Keratinocyte (primary cell): ENCODE measurements around the gene CREB1. TPM values are rescaled to one million over a fixed set of nuclear protein-coding genes. Genes with fewer than 3 reads are reported as not detected.
"Not testable (repeated sequence)": the region's sequence is repeated elsewhere in the genome, so short reads cannot be mapped to it uniquely, and the experiment has no call there.

ENCODE experiments used
- DNase-seq: peaks from one replicate; pipeline ENCODE4 v3.0.0-alpha.2; 2011; ENCODE audit warnings: low read depth, missing footprints, low spot score
- FAIRE-seq: peaks from 2 replicates; lab custom pipeline; 2011; peaks lifted over from hg19 to GRCh38; lab: Jason Lieb, UNC
- H2AFZ ChIP-seq: 2 replicates; pipeline ENCODE4 v1.6.0; 2012; ENCODE audit warnings: low read length, control low read depth, inconsistent platforms; ENCODE audit not compliant: control insufficient read depth
- H3K27ac ChIP-seq: 2 replicates; pipeline ENCODE4 v1.5.1; 2011; ENCODE audit warnings: low read length; ENCODE audit not compliant: control insufficient read depth, insufficient read depth
- H3K27me3 ChIP-seq: 3 replicates; pipeline ENCODE4 v1.6.0; 2011; ENCODE audit warnings: low read length; ENCODE audit not compliant: control insufficient read depth, insufficient read depth; ENCODE audit errors: extremely low read depth
- H3K36me3 ChIP-seq, 2 experiments: 2 replicates in 1 of 2; 3 replicates in 1 of 2; pipeline ENCODE4 v1.5.1; 2011; ENCODE audit warnings: low read length in 2 of 2, mild to moderate bottlenecking in 1 of 2; ENCODE audit not compliant: control insufficient read depth in 2 of 2, insufficient read depth in 2 of 2; ENCODE audit errors: extremely low read depth in 1 of 2
- H3K4me1 ChIP-seq: 3 replicates; pipeline ENCODE4 v1.5.1; 2011; ENCODE audit warnings: low read length; ENCODE audit not compliant: control insufficient read depth, insufficient read depth; ENCODE audit errors: extremely low read depth
- H3K4me2 ChIP-seq: 3 replicates; pipeline ENCODE4 v1.6.0; 2011; ENCODE audit warnings: low read depth, low read length; ENCODE audit not compliant: control insufficient read depth, insufficient read depth; ENCODE audit errors: extremely low read depth
- H3K4me3 ChIP-seq, 3 experiments: fragments of 200-600 bp in 1 of 3; sonication (generic) in 1 of 3; 2 replicates in 2 of 3; 3 replicates in 1 of 3; pipeline ENCODE4 v1.5.1; 2011 to 2016; ENCODE audit warnings: low read length in 3 of 3, mild to moderate bottlenecking in 3 of 3, control low read depth in 2 of 3, inconsistent platforms in 1 of 3, low read depth in 1 of 3, mixed read lengths in 1 of 3, mixed run types in 1 of 3, moderate library complexity in 1 of 3; ENCODE audit not compliant: control insufficient read depth in 2 of 3, insufficient read depth in 2 of 3; ENCODE audit errors: extremely low read depth in 1 of 3
- H3K79me2 ChIP-seq: 2 replicates; pipeline ENCODE4 v1.6.0; 2012; ENCODE audit warnings: low read length; ENCODE audit not compliant: control insufficient read depth, insufficient read depth
- H3K9ac ChIP-seq: 3 replicates; pipeline ENCODE4 v1.6.0; 2011; ENCODE audit warnings: low read length; ENCODE audit not compliant: control insufficient read depth, insufficient read depth; ENCODE audit errors: extremely low read depth
- H3K9me1 ChIP-seq: 3 replicates; pipeline ENCODE4 v1.6.0; 2011; ENCODE audit warnings: low read length; ENCODE audit not compliant: control insufficient read depth, insufficient read depth; ENCODE audit errors: extremely low read depth
- H3K9me3 ChIP-seq: 2 replicates; pipeline ENCODE4 v1.5.1; 2012; ENCODE audit warnings: low read depth, low read length; ENCODE audit not compliant: control insufficient read depth
- H4K20me1 ChIP-seq: 3 replicates; pipeline ENCODE4 v1.6.0; 2011; ENCODE audit warnings: low read length; ENCODE audit not compliant: control insufficient read depth, insufficient read depth; ENCODE audit errors: extremely low read depth
- EZH2 ChIP-seq: IDR thresholded peaks from one replicate; pipeline ENCODE4 v1.6.1; 2012; ENCODE audit warnings: inconsistent platforms, mild to moderate bottlenecking, low read length, moderate library complexity
- dilution Hi-C: fragments of 300-500 bp; cut with MboI; formaldehyde crosslinking; loops from one replicate; pipeline ENCODE4 v1.7.0; 2020; ENCODE audit warnings: low sequenced_read_pairs; ENCODE audit not compliant: extremely low pct_ligation_motif_present
- polyA plus RNA-seq, 5 experiments: library from polyadenylated mRNA; depleted of rRNA in 3 of 5; stranded (reverse) in 3 of 5; stranded (forward) in 1 of 5; unstranded in 1 of 5; fragments of >200 nt; gene quantifications; 1 replicate in 1 of 5; 2 replicates in 3 of 5; 3 replicates in 1 of 5; pipeline versions ENCODE4 v1.2.1 to v1.2.3, GENCODE V29; 2011 to 2012; ENCODE audit warnings: missing spikeins in 2 of 5, low read depth in 1 of 5, low replicate concordance in 1 of 5
- TF ChIP-seq, protein P1 (sequence below), 3 experiments: IDR thresholded peaks in 1 of 3; conservative IDR thresholded peaks in 1 of 3; optimal IDR thresholded peaks in 1 of 3; 2 replicates in 2 of 3; 3 replicates in 1 of 3; pipeline versions ENCODE3 to v1.5.1; 2011; ENCODE audit warnings: low read length in 3 of 3, mild to moderate bottlenecking in 3 of 3, moderate library complexity in 2 of 3, control low read depth in 1 of 3, inconsistent platforms in 1 of 3; ENCODE audit not compliant: insufficient read depth in 2 of 3; ENCODE audit errors: extremely low read depth in 1 of 3

The CREB1 gene
- polyA plus RNA-seq, 1 donor (not counting 4 experiments of a cell fraction or from before 2014, with no cell fraction given) = 38.9 TPM

DNA sequence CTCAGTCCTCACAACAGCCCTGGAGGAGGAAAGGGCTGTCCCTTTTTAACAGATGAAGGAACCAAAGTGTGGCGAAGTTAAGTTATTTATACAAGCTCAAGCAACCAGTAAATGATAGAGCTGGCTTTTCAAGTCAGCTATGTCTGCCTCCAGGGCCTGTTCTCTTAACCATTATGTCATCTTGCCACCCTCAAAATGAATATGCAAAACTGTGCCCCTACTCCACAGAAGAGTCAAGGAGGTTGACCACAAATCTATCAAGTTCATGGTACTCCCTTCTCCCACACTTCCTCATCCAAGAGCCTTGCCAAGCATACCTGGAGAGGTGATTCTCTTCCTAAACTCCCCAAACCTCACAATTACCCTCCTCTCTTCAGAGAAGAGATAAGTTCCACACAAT, 37.3 kb upstream of the CREB1 start:
- H3K4me1 ChIP-seq = peaks cover 20% of the 10 kb centered on the region
- no peak overlapping the region for H3K4me2 ChIP-seq
- H3K27ac ChIP-seq = no peak overlapping the region
- no peaks in the 10 kb centered on the region for H3K36me3 ChIP-seq
- FAIRE-seq (peak; percentile 71), DNase-seq (no peak)
- H3K9ac ChIP-seq = no peak overlapping the region
- H3K9me1 ChIP-seq = no peaks in the 10 kb centered on the region
- no peaks in the 10 kb centered on the region for H3K27me3 ChIP-seq
- no peak overlapping the region for H3K4me3 ChIP-seq
- no peaks in the 10 kb centered on the region for H3K79me2 ChIP-seq
- TF ChIP-seq, protein P1, sequence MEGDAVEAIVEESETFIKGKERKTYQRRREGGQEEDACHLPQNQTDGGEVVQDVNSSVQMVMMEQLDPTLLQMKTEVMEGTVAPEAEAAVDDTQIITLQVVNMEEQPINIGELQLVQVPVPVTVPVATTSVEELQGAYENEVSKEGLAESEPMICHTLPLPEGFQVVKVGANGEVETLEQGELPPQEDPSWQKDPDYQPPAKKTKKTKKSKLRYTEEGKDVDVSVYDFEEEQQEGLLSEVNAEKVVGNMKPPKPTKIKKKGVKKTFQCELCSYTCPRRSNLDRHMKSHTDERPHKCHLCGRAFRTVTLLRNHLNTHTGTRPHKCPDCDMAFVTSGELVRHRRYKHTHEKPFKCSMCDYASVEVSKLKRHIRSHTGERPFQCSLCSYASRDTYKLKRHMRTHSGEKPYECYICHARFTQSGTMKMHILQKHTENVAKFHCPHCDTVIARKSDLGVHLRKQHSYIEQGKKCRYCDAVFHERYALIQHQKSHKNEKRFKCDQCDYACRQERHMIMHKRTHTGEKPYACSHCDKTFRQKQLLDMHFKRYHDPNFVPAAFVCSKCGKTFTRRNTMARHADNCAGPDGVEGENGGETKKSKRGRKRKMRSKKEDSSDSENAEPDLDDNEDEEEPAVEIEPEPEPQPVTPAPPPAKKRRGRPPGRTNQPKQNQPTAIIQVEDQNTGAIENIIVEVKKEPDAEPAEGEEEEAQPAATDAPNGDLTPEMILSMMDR (optimal IDR thresholded peaks at IDR 0.05 in 1 of 3, IDR thresholded peaks at IDR 0.05 in 1 of 3, conservative IDR thresholded peaks at IDR 0.05 in 1 of 3; ENCODE audit: extremely low read depth in 1 of 3, insufficient read depth in 2 of 3, low read length in 3 of 3) = no peak
- TF ChIP-seq EZH2 = no peak
- dilution Hi-C loops = no loop called here
- H2AFZ ChIP-seq = peak overlapping the region; percentile 3
- no peaks in the 10 kb centered on the region for H3K9me3 ChIP-seq
- no peaks in the 10 kb centered on the region for H4K20me1 ChIP-seq

DNA sequence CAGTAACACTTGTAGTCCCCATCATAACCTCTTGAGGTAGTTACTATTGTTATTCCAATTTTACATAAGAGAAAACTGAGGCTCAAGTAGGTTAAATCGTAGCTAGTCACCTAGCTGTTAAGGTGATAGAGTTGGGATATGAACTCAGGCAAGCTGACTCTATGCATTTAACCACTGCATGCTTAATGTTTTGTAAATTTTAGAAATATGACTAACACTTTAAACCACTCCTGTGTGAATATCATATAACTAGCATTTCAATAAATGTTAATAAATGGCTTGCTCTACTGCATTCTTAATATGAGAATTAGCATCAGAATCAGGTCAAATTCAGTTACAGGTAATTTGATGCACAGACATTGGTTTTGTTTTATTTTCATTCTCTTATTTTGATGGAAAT, 35.6 kb upstream of the CREB1 start:
- H3K27ac ChIP-seq = no peak overlapping the region
- no peak for FAIRE-seq
- dilution Hi-C loops = no loop called here

DNA sequence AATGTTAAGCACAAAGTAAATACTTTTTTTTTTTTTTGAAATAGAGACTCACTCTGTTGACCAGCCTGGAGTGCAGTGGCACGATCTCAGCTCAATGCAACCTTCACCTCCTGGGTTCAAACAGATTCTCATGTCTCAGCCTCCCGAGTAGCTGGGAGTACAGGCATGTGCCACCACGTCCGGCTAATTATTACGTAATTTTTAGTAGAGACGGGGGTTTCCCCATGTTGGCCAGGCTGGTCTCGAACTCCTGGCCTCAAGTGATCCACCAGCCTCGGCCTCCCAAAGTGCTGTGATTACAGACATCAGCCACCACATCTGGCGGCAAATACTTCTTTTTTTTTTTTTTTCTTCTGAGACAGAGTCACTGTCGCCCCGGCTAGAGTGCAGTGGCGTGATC, 32.8 kb upstream of the CREB1 start:
- H4K20me1 ChIP-seq, H3K9me3 ChIP-seq, H3K79me2 ChIP-seq, H3K4me1 ChIP-seq, H2AFZ ChIP-seq, dilution Hi-C loops, H3K27ac ChIP-seq, H3K9ac ChIP-seq, H3K27me3 ChIP-seq, H3K9me1 ChIP-seq, H3K4me3 ChIP-seq, DNase-seq, FAIRE-seq, H3K36me3 ChIP-seq, H3K4me2 ChIP-seq: not testable (repeated sequence)

More for the DNA sequence above, 35.6 kb upstream of the CREB1 start:
- H3K79me2 ChIP-seq = no peaks in the 10 kb centered on the region
- no peak for DNase-seq
- no peak overlapping the region for H2AFZ ChIP-seq
- H3K27me3 ChIP-seq = no peaks in the 10 kb centered on the region
- H3K4me3 ChIP-seq = no peak overlapping the region
- H3K36me3 ChIP-seq = no peaks in the 10 kb centered on the region
- H3K9ac ChIP-seq = no peak overlapping the region
- H3K4me2 ChIP-seq = no peak overlapping the region
- peaks cover 7% of the 10 kb centered on the region for H3K4me1 ChIP-seq
- H4K20me1 ChIP-seq = no peaks in the 10 kb centered on the region
- no peak for TF ChIP-seq EZH2
- TF ChIP-seq, protein P1 (optimal IDR thresholded peaks at IDR 0.05 in 1 of 3, IDR thresholded peaks at IDR 0.05 in 1 of 3, conservative IDR thresholded peaks at IDR 0.05 in 1 of 3; ENCODE audit: extremely low read depth in 1 of 3, insufficient read depth in 2 of 3, low read length in 3 of 3) = no peak
- H3K9me3 ChIP-seq = no peaks in the 10 kb centered on the region
- no peaks in the 10 kb centered on the region for H3K9me1 ChIP-seq
